ENCODE measurements around the gene ARHGAP30. TPM values are rescaled to one million over a fixed set of nuclear protein-coding genes. Genes with fewer than 3 reads are reported as not detected.
A peak's percentile ranks its signal among the peaks of the same experiment; 100 is the strongest.

Gene ARHGAP30
- total RNA-seq, 2 experiments from 2014 or later: 104 to 106 TPM

DNA sequence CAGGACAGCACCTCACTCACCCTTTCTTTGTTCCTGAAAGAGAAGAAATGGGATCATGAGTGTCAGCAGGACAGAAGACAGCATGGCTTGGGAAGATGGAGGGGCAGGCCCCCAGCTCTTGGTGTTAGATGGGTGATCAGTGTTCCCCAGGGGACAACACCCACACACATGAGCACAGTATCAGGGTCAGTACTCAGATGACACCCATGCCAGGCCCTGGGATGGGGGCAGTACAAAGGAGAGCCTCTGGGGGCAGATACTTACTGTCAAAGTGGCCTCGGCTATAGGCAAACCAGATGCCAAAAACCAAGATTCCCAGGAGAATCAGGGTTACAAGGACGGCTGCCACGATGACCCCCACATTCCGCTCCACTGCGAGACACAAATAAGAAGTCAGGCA lies 70.3 kb downstream of the ARHGAP30 start:
- intact Hi-C loops (cut with micrococcal nuclease): no loop called here
- H3K9me3 Mint-ChIP-seq: no peaks in the 10 kb centered on the region
- peaks cover 6% of the 10 kb centered on the region for H3K4me1 Mint-ChIP-seq (ENCODE audit: low read depth)
- no peaks in the 10 kb centered on the region for H3K36me3 Mint-ChIP-seq (ENCODE audit: low read depth)
- no peak overlapping the region for H3K27ac Mint-ChIP-seq
- H3K4me3 Mint-ChIP-seq: no peak overlapping the region
- no peak for DNase-seq
- no peaks in the 10 kb centered on the region for H3K27me3 Mint-ChIP-seq (ENCODE audit: low read depth)
- CTCF ChIA-PET: interaction anchor here (0.9 to 4.5 kb wide), 6 partner anchors 10 to 139 kb away, joined by 4 to 45 read pairs (median 7); partner anchors contain the start of genes F11R and KLHDC9

DNA sequence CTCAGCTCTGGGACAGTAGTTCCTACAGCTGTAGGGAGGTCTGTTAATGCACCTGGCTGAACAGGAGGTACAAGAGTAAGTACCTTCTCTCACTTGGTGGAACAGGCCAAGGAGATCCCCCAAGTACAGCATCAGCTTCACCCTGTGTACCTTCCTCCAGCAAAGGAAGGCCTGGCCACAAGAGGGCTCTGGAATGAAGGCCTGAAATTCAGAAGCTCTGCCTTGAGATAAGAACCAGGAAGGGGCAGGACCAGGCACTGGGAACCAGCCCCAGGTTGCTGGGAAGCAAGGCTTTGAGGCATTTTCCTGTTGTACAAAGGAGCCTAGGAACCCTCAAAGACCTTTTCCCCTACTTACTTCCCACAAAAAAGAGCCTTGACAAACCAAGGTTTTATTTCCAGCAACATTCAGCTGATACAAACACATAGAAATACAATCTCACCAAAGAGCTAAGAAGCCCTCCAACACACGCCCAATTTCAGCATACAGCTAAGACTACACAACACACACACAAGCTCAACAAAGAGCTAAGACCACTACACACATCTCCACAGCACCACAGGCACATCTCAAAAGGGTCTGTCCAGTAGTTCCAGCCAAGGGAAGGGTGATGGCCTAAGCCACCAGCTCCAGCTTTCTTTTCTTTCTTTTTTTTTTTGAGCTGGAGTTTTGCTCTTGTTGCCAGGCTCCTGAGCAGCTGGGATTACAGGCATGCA lies 72.2 kb downstream of the ARHGAP30 start:
- no peaks in the 10 kb centered on the region for H3K9me3 Mint-ChIP-seq
- CTCF ChIA-PET: interaction anchor here (0.6 to 5.9 kb wide), 29 partner anchors 9 to 352 kb away, joined by 3 to 99 read pairs (median 5); partner anchors contain the start of genes ARHGAP30, F11R, KLHDC9 and USF1
- intact Hi-C loops (cut with micrococcal nuclease): loop anchor here (1.0 to 2.0 kb wide), 5 partner anchors 48 to 142 kb away; partner anchors contain the start of genes ARHGAP30 and USF1
- H3K4me1 Mint-ChIP-seq (ENCODE audit: low read depth): peaks cover 6% of the 10 kb centered on the region
- DNase-seq: peak; percentile 77
- no peaks in the 10 kb centered on the region for H3K27me3 Mint-ChIP-seq (ENCODE audit: low read depth)
- no peak overlapping the region for H3K4me3 Mint-ChIP-seq
- no peaks in the 10 kb centered on the region for H3K36me3 Mint-ChIP-seq (ENCODE audit: low read depth)
- peak overlapping the region; percentile 1 for H3K27ac Mint-ChIP-seq

Other genes with a start within 250 kb of the ARHGAP30 start
- gene CD244, start 207.0 kb downstream of the ARHGAP30 start, total RNA-seq: under 1 TPM in 1 of 2 experiments, not detected in 1; 0.15 TPM
- not detected for gene ITLN1, start 184.7 kb downstream of the ARHGAP30 start, total RNA-seq
- gene ITLN2, start 115.1 kb downstream of the ARHGAP30 start, total RNA-seq: not detected
- gene F11R, start 48.7 kb downstream of the ARHGAP30 start, total RNA-seq: 10 to 100 TPM; 26.0 to 26.9 TPM
- gene TSTD1, start 30.9 kb downstream of the ARHGAP30 start, total RNA-seq: 10 to 100 TPM; 50.3 to 51.5 TPM
- gene USF1, start 23.9 kb downstream of the ARHGAP30 start, total RNA-seq: 10 to 100 TPM; 43.7 to 44.2 TPM
- not detected for gene NECTIN4, start 19.7 kb upstream of the ARHGAP30 start, total RNA-seq
- under 1 TPM; 0.33 to 0.57 TPM for gene KLHDC9, start 28.5 kb upstream of the ARHGAP30 start, total RNA-seq
- 100 to 1,000 TPM; 179 to 183 TPM for gene PFDN2, start 48.1 kb upstream of the ARHGAP30 start, total RNA-seq
- gene NIT1, start 48.2 kb upstream of the ARHGAP30 start, total RNA-seq: 10 to 100 TPM; 59.1 to 63.1 TPM
- gene DEDD, start 62.8 kb upstream of the ARHGAP30 start, total RNA-seq: 10 to 100 TPM; 29.7 to 34.0 TPM
- gene UFC1, start 84.1 kb upstream of the ARHGAP30 start, total RNA-seq: 10 to 100 TPM; 89.4 to 94.9 TPM
- gene USP21, start 89.6 kb upstream of the ARHGAP30 start, total RNA-seq: 10 to 100 TPM; 35.7 to 36.1 TPM
- 10 to 100 TPM; 24.9 to 26.0 TPM for gene PPOX, start 96.5 kb upstream of the ARHGAP30 start, total RNA-seq
- gene B4GALT3, start 107.6 kb upstream of the ARHGAP30 start, total RNA-seq: 10 to 100 TPM; 45.7 to 49.0 TPM
- 10 to 100 TPM in 1 of 2 experiments, 1 to 10 TPM in 1; 6.5 to 10.6 TPM for gene ADAMTS4, start 129.2 kb upstream of the ARHGAP30 start, total RNA-seq
- gene NDUFS2, start 132.5 kb upstream of the ARHGAP30 start, total RNA-seq: 100 to 1,000 TPM; 126 to 130 TPM
- gene FCER1G, start 145.4 kb upstream of the ARHGAP30 start, total RNA-seq: 1 to 10 TPM in 1 of 2 experiments, under 1 TPM in 1; 0.74 to 1.6 TPM
- gene APOA2, start 153.7 kb upstream of the ARHGAP30 start, total RNA-seq: not detected
- gene TOMM40L, start 156.2 kb upstream of the ARHGAP30 start, total RNA-seq: 10 to 100 TPM; 13.2 to 14.3 TPM
- not detected for gene NR1I3, start 168.3 kb upstream of the ARHGAP30 start, total RNA-seq
- gene PCP4L1, start 188.9 kb upstream of the ARHGAP30 start, total RNA-seq: under 1 TPM; 0.24 to 0.37 TPM
- 1 to 10 TPM; 4.4 to 5.9 TPM for gene MPZ, start 240.1 kb upstream of the ARHGAP30 start, total RNA-seq
- 100 to 1,000 TPM; 201 TPM for gene SDHC, start 244.5 kb upstream of the ARHGAP30 start, total RNA-seq

Measured in activated naive CD4-positive, alpha-beta T cell treated with anti-CD3 and anti-CD28 coated beads for 36 hours (primary cell).